Measurements from ENCODE around the gene USP17L10. TPM values are rescaled to one million over a fixed set of nuclear protein-coding genes. Genes with fewer than 3 reads are reported as not detected.

Gene USP17L10, protein sequence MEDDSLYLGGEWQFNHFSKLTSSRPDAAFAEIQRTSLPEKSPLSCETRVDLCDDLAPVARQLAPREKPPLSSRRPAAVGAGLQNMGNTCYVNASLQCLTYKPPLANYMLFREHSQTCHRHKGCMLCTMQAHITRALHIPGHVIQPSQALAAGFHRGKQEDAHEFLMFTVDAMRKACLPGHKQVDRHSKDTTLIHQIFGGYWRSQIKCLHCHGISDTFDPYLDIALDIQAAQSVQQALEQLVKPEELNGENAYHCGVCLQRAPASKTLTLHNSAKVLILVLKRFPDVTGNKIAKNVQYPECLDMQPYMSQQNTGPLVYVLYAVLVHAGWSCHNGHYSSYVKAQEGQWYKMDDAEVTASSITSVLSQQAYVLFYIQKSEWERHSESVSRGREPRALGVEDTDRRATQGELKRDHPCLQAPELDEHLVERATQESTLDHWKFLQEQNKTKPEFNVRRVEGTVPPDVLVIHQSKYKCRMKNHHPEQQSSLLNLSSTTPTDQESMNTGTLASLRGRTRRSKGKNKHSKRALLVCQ
- not detected in 2 replicates for total RNA-seq

GRCh38 chr4:9210357-9210756, at the start of gene USP17L10:
Gene USP17L10, plus strand, starts transcription at chr4:9210657. Its CDS starts 0 bp downstream, at chr4:9210657.

GRCh38 chr4:9169791-9170459, 40.5 kb upstream of the USP17L10 start, which contains the start of gene FAM90A26:
Gene FAM90A26, plus strand, starts transcription at chr4:9170409. Its CDS starts 2,764 bp downstream, at chr4:9173173.

GRCh38 chr4:9215105-9215504, 4.6 kb downstream of the USP17L10 start, which contains the start of gene USP17L11:
Gene USP17L11, plus strand, starts transcription at chr4:9215405. Its CDS starts 0 bp downstream, at chr4:9215405.

GRCh38 chr4:9219852-9220251, 9.4 kb downstream of the USP17L10 start, which contains the start of gene USP17L12:
Gene USP17L12, plus strand, starts transcription at chr4:9220152. Its CDS starts 0 bp downstream, at chr4:9220152.

GRCh38 chr4:9224596-9224995, 14.1 kb downstream of the USP17L10 start, which contains the start of gene USP17L13:
Gene USP17L13, plus strand, starts transcription at chr4:9224896. Its CDS starts 0 bp downstream, at chr4:9224896.

GRCh38 chr4:9234085-9234484, 23.6 kb downstream of the USP17L10 start, which contains the start of gene USP17L15:
Gene USP17L15, plus strand, starts transcription at chr4:9234385. Its CDS starts 0 bp downstream, at chr4:9234385.

GRCh38 chr4:9243579-9243978, 33.1 kb downstream of the USP17L10 start, which contains the start of gene USP17L17:
Gene USP17L17, plus strand, starts transcription at chr4:9243879. Its CDS starts 0 bp downstream, at chr4:9243879.

DNA sequence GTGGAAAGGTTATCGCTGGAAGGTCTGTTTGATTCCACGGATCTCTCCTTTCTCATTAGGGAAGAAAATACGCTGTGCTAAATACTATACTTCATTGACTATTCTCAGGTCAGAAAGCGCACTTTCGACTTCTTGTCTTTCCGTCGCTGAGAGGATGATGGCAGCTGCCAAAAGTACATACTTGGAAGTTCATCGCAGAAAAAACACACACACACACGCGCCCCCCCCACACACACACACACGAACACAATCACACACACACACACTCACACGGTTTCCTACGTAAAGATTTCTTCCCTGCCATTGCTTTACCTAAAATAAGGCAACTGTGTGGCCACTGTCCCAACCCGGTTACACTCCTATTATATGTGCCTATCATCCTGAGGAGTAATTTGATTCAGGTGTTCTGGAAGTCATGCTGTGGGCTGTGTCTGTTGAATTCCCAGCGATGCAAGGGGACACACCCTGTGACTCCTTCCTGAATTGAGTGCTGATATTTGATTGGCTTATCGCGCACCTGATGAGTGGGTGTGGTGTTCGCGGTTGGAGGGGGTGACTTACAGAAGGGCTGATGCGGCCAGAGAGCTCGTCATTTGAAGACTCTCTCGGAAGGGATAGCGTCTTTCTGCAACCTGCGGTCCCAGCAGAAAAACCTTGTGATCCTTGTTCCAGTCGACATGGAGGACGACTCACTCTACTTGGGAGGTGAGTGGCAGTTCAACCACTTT, 37.7 kb downstream of the USP17L10 start, which contains the start of gene USP17L18:
Gene USP17L18, plus strand, starts transcription at position 678 of the 728 bp plus-strand sequence. Its CDS starts 0 bp downstream, at position 678.

DNA sequence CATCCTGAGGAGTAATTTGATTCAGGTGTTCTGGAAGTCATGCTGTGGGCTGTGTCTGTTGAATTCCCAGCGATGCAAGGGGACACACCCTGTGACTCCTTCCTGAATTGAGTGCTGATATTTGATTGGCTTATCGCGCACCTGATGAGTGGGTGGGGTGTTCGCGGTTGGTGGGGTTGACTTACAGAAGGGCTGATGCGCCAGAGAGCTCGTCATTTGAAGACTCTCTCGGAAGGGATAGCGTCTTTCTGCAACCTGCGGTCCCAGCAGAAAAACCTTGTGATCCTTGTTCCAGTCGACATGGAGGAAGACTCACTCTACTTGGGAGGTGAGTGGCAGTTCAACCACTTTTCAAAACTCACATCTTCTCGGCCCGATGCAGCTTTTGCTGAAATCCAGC, 42.6 kb downstream of the USP17L10 start, which contains the start of gene USP17L19:
Gene USP17L19, plus strand, starts transcription at position 301 of the 400 bp plus-strand sequence. Its CDS starts 0 bp downstream, at position 301.

DNA sequence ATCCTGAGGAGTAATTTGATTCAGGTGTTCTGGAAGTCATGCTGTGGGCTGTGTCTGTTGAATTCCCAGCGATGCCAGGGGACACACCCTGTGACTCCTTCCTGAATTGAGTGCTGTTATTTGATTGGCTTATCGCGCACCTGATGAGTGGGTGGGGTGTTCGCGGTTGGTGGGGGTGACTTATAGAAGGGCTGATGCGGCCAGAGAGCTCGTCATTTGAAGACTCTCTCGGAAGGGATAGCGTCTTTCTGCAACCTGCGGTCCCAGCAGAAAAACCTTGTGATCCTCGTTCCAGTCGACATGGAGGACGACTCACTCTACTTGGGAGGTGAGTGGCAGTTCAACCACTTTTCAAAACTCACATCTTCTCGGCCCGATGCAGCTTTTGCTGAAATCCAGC, 47.4 kb downstream of the USP17L10 start, which contains the start of gene USP17L20:
Gene USP17L20, plus strand, starts transcription at position 301 of the 400 bp plus-strand sequence. Its CDS starts 0 bp downstream, at position 301.

Other genes with a start within 250 kb of the USP17L10 start
- gene FAM90A26, start 40.2 kb upstream of the USP17L10 start, total RNA-seq: not detected in 2 replicates
- gene USP17L11, start 4.7 kb downstream of the USP17L10 start, total RNA-seq: not detected in 2 replicates
- not detected in 2 replicates for gene USP17L12, start 9.5 kb downstream of the USP17L10 start, total RNA-seq
- gene USP17L13, start 14.2 kb downstream of the USP17L10 start, total RNA-seq: not detected in 2 replicates
- gene USP17L15, start 23.7 kb downstream of the USP17L10 start, total RNA-seq: not detected in 2 replicates
- gene USP17L17, start 33.2 kb downstream of the USP17L10 start, total RNA-seq: not detected in 2 replicates
- gene USP17L18, start 38.0 kb downstream of the USP17L10 start, total RNA-seq: not detected in 2 replicates
- not detected in 2 replicates for gene USP17L19, start 42.7 kb downstream of the USP17L10 start, total RNA-seq
- gene USP17L20, start 47.5 kb downstream of the USP17L10 start, total RNA-seq: not detected in 2 replicates
- not detected in 2 replicates for gene USP17L21, start 52.2 kb downstream of the USP17L10 start, total RNA-seq
- gene USP17L22, start 57.0 kb downstream of the USP17L10 start, total RNA-seq: not detected in 2 replicates
- gene USP17L24, start 114.5 kb downstream of the USP17L10 start, total RNA-seq: not detected in 2 replicates
- not detected in 2 replicates for gene USP17L25, start 119.3 kb downstream of the USP17L10 start, total RNA-seq
- not detected in 2 replicates for gene USP17L26, start 124.0 kb downstream of the USP17L10 start, total RNA-seq
- gene USP17L5, start 128.7 kb downstream of the USP17L10 start, total RNA-seq: not detected in 2 replicates
- not detected in 2 replicates for gene USP17L27, start 133.5 kb downstream of the USP17L10 start, total RNA-seq
- not detected in 2 replicates for gene USP17L28, start 138.2 kb downstream of the USP17L10 start, total RNA-seq
- not detected in 2 replicates for gene USP17L29, start 143.0 kb downstream of the USP17L10 start, total RNA-seq
- gene USP17L30, start 152.5 kb downstream of the USP17L10 start, total RNA-seq: not detected in 2 replicates
- gene DEFB131A, start 233.8 kb downstream of the USP17L10 start, total RNA-seq: not detected in 2 replicates